Trophoblast cell (in vitro differentiated cells and primary cell): ENCODE measurements around the gene KLK11.

Experiments
- DNase-seq, 2 donors: peaks; one replicate each; pipeline ENCODE4 v3.0.0-alpha.2; 2016
- H2AFZ ChIP-seq: 2 replicates; pipeline ENCODE4 v1.6.1; 2013; ENCODE audit warnings: low read length, moderate library complexity, mild to moderate bottlenecking; ENCODE audit not compliant: insufficient read depth, poor library complexity
- H2AK5ac ChIP-seq: 2 replicates; pipeline ENCODE4 v1.6.1; 2013; ENCODE audit warnings: mild to moderate bottlenecking, low read length
- H2BK120ac ChIP-seq: 2 replicates; pipeline ENCODE4 v1.6.1; 2013; ENCODE audit warnings: low read length, mild to moderate bottlenecking, moderate library complexity; ENCODE audit not compliant: insufficient read depth, poor library complexity
- H2BK12ac ChIP-seq: 2 replicates; pipeline ENCODE4 v1.6.1; 2013; ENCODE audit warnings: mild to moderate bottlenecking, low read length, moderate library complexity
- H2BK5ac ChIP-seq: 2 replicates; pipeline ENCODE4 v1.6.1; 2013; ENCODE audit warnings: low read length, low read depth, moderate library complexity, mild to moderate bottlenecking; ENCODE audit not compliant: poor library complexity
- H3K14ac ChIP-seq: 2 replicates; pipeline ENCODE4 v1.6.1; 2013; ENCODE audit warnings: mild to moderate bottlenecking, low read length
- H3K18ac ChIP-seq: 2 replicates; pipeline ENCODE4 v1.6.1; 2013; ENCODE audit warnings: mild to moderate bottlenecking, low read length
- H3K23ac ChIP-seq: 2 replicates; pipeline ENCODE4 v1.6.1; 2013; ENCODE audit warnings: low read length
- H3K27ac ChIP-seq: 2 replicates; pipeline ENCODE4 v1.5.1; 2013; ENCODE audit warnings: low read depth, mild to moderate bottlenecking, inconsistent platforms, low read length, moderate library complexity
- H3K27me3 ChIP-seq: 2 replicates; pipeline ENCODE4 v1.6.1; 2013; ENCODE audit warnings: inconsistent platforms, mild to moderate bottlenecking, low read length, moderate library complexity; ENCODE audit not compliant: insufficient read depth
- H3K36me3 ChIP-seq, 2 experiments: 1 replicate in 1 of 2; 2 replicates in 1 of 2; pipeline ENCODE4 v1.6.1; 2013; ENCODE audit warnings: low read length in 2 of 2, mild to moderate bottlenecking in 2 of 2, moderate library complexity in 1 of 2; ENCODE audit not compliant: insufficient read depth in 2 of 2, control insufficient read depth in 1 of 2
- H3K4ac ChIP-seq: 2 replicates; pipeline ENCODE4 v1.6.1; 2013; ENCODE audit warnings: low read depth, mild to moderate bottlenecking, low read length, moderate library complexity
- H3K4me1 ChIP-seq, 2 experiments: 1 replicate in 1 of 2; 2 replicates in 1 of 2; pipeline ENCODE4 v1.6.1; 2013; ENCODE audit warnings: low read length in 2 of 2, mild to moderate bottlenecking in 2 of 2, moderate library complexity in 1 of 2; ENCODE audit not compliant: insufficient read depth in 2 of 2, control insufficient read depth in 1 of 2
- H3K4me2 ChIP-seq: 2 replicates; pipeline ENCODE4 v1.6.1; 2013; ENCODE audit warnings: inconsistent platforms, mild to moderate bottlenecking, low read length, moderate library complexity
- H3K4me3 ChIP-seq: 2 replicates; pipeline ENCODE4 v1.5.1; 2013; ENCODE audit warnings: mild to moderate bottlenecking, low read depth, low read length, inconsistent platforms
- H3K79me1 ChIP-seq: one replicate; pipeline ENCODE4 v1.6.1; 2013; ENCODE audit warnings: low read length
- H3K79me2 ChIP-seq: 2 replicates; pipeline ENCODE4 v1.6.1; 2013; ENCODE audit warnings: low read length, mild to moderate bottlenecking; ENCODE audit not compliant: control insufficient read depth, insufficient read depth, poor library complexity
- H3K9ac ChIP-seq: 2 replicates; pipeline ENCODE4 v1.6.1; 2013; ENCODE audit warnings: mild to moderate bottlenecking, low read length
- H3K9me3 ChIP-seq: 2 replicates; pipeline ENCODE4 v1.6.1; 2013; ENCODE audit warnings: low read depth, mild to moderate bottlenecking, control low read depth, inconsistent platforms, low read length; ENCODE audit not compliant: insufficient read depth
- H4K12ac ChIP-seq: 2 replicates; pipeline ENCODE4 v1.6.1; 2013; ENCODE audit warnings: low read depth, mild to moderate bottlenecking, low read length, moderate library complexity
- H4K8ac ChIP-seq: 2 replicates; pipeline ENCODE4 v1.6.1; 2013; ENCODE audit warnings: low read depth, mild to moderate bottlenecking, low read length, moderate library complexity
- H4K91ac ChIP-seq: one replicate; pipeline ENCODE4 v1.6.1; 2013; ENCODE audit warnings: low read depth, mild to moderate bottlenecking, low read length, moderate library complexity
- WGBS: extraction: QIAGEN DNeasy Blood & Tissue Kit; methylation state at CpG from one replicate; pipeline ENCODE4 v1.1.7; 2013; ENCODE audit warnings: missing lambda C conversion rate; ENCODE audit not compliant: insufficient read length, insufficient coverage; ENCODE audit errors: extremely low coverage; 5-methylcytosine and 5-hydroxymethylcytosine counted together

KLK11 gene

DNA sequence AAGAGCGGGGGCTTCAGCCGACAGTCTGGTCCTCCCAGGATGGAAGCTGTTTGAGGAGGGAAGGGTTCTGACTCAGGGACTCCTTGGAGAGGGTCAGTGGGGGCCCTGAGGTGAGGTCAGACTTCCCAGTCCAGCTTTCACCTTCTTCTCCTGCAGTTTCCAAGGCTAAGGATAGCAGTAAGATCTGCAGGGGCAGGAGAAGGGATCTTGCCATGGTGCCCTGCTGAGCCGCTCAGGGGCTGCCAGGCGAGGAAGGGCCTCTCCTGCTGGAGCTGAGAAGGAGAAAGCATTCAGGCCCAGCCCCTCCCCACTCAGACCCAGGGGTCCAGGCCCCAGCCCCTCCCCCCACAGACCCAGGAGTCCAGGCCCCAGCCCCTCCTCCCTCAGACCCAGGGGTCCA, 44.2 kb downstream of the KLK11 start:
- Histone ChIP-seq H2BK5ac (no peak overlapping the region), H3K9me3 (no peaks in the 10 kb centered on the region), H3K79me2 (no peaks in the 10 kb centered on the region), H3K4me2 (no peak overlapping the region), H3K4me1 (peaks cover 5 to 12% of the 10 kb centered on the region in 2 experiments), H3K27ac (no peak overlapping the region), H3K79me1 (peaks cover 4% of the 10 kb centered on the region), H2AK5ac (no peak overlapping the region), H2BK120ac (no peak overlapping the region), H2AFZ (no peak overlapping the region), H3K18ac (no peak overlapping the region), H3K4ac (no peak overlapping the region), H3K27me3 (no peaks in the 10 kb centered on the region), H4K91ac (no peak overlapping the region), H3K36me3 (no peaks in the 10 kb centered on the region), H2BK12ac (no peak overlapping the region), H3K14ac (no peak overlapping the region), H3K23ac (no peak overlapping the region), H4K12ac (no peak overlapping the region), H3K4me3 (no peak overlapping the region), H4K8ac (no peak overlapping the region), H3K9ac (no peak overlapping the region)
- WGBS, result no CpG with 5 or more reads among the region's 4 CpGs
- DNase-seq, result no peak

- H3K23ac ChIP-seq, result no peak overlapping the region
- H3K27me3 ChIP-seq, result no peaks in the 10 kb centered on the region
- no peak overlapping the region for H3K18ac ChIP-seq
- no peak for DNase-seq
- no peak overlapping the region for H2BK5ac ChIP-seq
- no peak overlapping the region for H3K4ac ChIP-seq
- no peak overlapping the region for H3K9ac ChIP-seq
- no peak overlapping the region for H3K4me3 ChIP-seq
- no peaks in the 10 kb centered on the region for H3K79me2 ChIP-seq
- H3K14ac ChIP-seq, result no peak overlapping the region
- no peaks in the 10 kb centered on the region for H3K9me3 ChIP-seq
- H3K4me1 ChIP-seq, result peaks cover 5 to 12% of the 10 kb centered on the region in 2 experiments
- no peak overlapping the region for H4K12ac ChIP-seq
- H2BK12ac ChIP-seq, result no peak overlapping the region
- H3K27ac ChIP-seq, result no peak overlapping the region
- H2BK120ac ChIP-seq, result no peak overlapping the region
- no peak overlapping the region for H2AK5ac ChIP-seq
- WGBS, result no CpG with 5 or more reads among the region's 11 CpGs
- H4K91ac ChIP-seq, result peak overlapping the region; percentile 49
- H3K4me2 ChIP-seq, result no peak overlapping the region
- H2AFZ ChIP-seq, result no peak overlapping the region
- H4K8ac ChIP-seq, result no peak overlapping the region
- H3K79me1 ChIP-seq, result peaks cover 4% of the 10 kb centered on the region
- no peaks in the 10 kb centered on the region for H3K36me3 ChIP-seq
These were observed 44.7 kb downstream of the KLK11 start for GRCh38 chr19:50981587-50982146.

- H3K18ac ChIP-seq, result no peak overlapping the region
- H3K27ac ChIP-seq, result no peak overlapping the region
- no peaks in the 10 kb centered on the region for H3K36me3 ChIP-seq
- H2BK5ac ChIP-seq, result no peak overlapping the region
- H3K23ac ChIP-seq, result no peak overlapping the region
- H3K4me2 ChIP-seq, result no peak overlapping the region
- H3K79me1 ChIP-seq, result peaks cover 7% of the 10 kb centered on the region
- no peaks in the 10 kb centered on the region for H3K27me3 ChIP-seq
- no peak overlapping the region for H4K12ac ChIP-seq
- H2AFZ ChIP-seq, result no peak overlapping the region
- WGBS, result no CpG with 5 or more reads among the region's 13 CpGs
- H3K79me2 ChIP-seq, result no peaks in the 10 kb centered on the region
- H3K9me3 ChIP-seq, result no peaks in the 10 kb centered on the region
- no peak overlapping the region for H4K8ac ChIP-seq
- H2AK5ac ChIP-seq, result peak overlapping the region; percentile 28
- H3K14ac ChIP-seq, result peak overlapping the region; percentile 9
- H2BK120ac ChIP-seq, result no peak overlapping the region
- H4K91ac ChIP-seq, result peak overlapping the region; percentile 16
- no peak overlapping the region for H2BK12ac ChIP-seq
- no peak for DNase-seq
- H3K9ac ChIP-seq, result no peak overlapping the region
- H3K4me1 ChIP-seq, result peaks cover 9 to 17% of the 10 kb centered on the region in 2 experiments
- no peak overlapping the region for H3K4ac ChIP-seq
- H3K4me3 ChIP-seq, result no peak overlapping the region
These were observed 46.2 kb downstream of the KLK11 start for GRCh38 chr19:50980208-50980607.

DNA sequence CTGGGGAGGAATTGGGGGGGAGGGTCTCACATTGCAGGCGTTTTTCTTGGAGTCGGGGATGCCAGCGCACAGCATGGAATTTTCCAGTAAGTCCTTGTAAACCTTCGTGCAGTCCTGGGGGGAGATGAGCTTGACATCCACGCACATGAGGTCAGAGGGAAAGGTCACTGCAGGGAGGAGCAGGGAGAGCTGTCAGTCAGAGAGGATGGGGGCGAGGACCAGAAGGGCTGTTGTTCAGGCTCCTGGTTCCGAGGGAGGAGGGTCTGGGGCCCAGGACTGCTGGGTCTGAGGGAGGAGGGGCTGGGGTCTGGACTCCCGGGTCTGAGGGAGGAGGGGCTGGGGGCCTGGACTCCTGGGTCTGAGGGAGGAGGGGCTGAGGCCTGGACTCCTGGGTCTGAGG, 46.7 kb downstream of the KLK11 start:
- H4K12ac ChIP-seq, result no peak overlapping the region
- peak overlapping the region; percentile 25 for H2BK12ac ChIP-seq
- H2BK5ac ChIP-seq, result no peak overlapping the region
- H3K18ac ChIP-seq, result no peak overlapping the region
- no peak overlapping the region for H2AFZ ChIP-seq
- peaks cover 9 to 17% of the 10 kb centered on the region in 2 experiments for H3K4me1 ChIP-seq
- peak overlapping the region; percentile 52 for H4K91ac ChIP-seq
- H3K4me2 ChIP-seq, result no peak overlapping the region
- H3K9me3 ChIP-seq, result no peaks in the 10 kb centered on the region
- no peak overlapping the region for H2BK120ac ChIP-seq
- H2AK5ac ChIP-seq, result no peak overlapping the region
- no peaks in the 10 kb centered on the region for H3K79me2 ChIP-seq
- H3K27ac ChIP-seq, result no peak overlapping the region
- H3K27me3 ChIP-seq, result no peaks in the 10 kb centered on the region
- WGBS, result no CpG with 5 or more reads among the region's 8 CpGs
- no peak overlapping the region for H3K4me3 ChIP-seq
- peaks cover 7% of the 10 kb centered on the region for H3K79me1 ChIP-seq
- H4K8ac ChIP-seq, result no peak overlapping the region
- no peak overlapping the region for H3K23ac ChIP-seq
- no peak for DNase-seq
- H3K9ac ChIP-seq, result no peak overlapping the region
- H3K14ac ChIP-seq, result no peak overlapping the region
- H3K36me3 ChIP-seq, result no peaks in the 10 kb centered on the region
- no peak overlapping the region for H3K4ac ChIP-seq
